Kidney (tissue), 14 donors: Measurements from ENCODE around the gene SAMD4A. TPM values are rescaled to one million over a fixed set of nuclear protein-coding genes. Genes with fewer than 3 reads are reported as not detected.

Source experiments
- DNase-seq, 5 donors: peaks; one replicate each; pipeline ENCODE4 v3.0.0-alpha.2; 2013 to 2020
- FAIRE-seq: peaks from 2 replicates; lab custom pipeline; 2012; peaks lifted over from hg19 to GRCh38; lab: Jason Lieb, UNC
- H3K27ac ChIP-seq, 2 donors: one replicate each; pipeline ENCODE4 v1.7.0; 2013; ENCODE audit warnings: low read depth in 2 of 2, low read length in 2 of 2, inconsistent platforms in 1 of 2
- H3K27me3 ChIP-seq: one replicate; pipeline ENCODE4 v1.7.1; 2013; ENCODE audit warnings: low read length, inconsistent platforms; ENCODE audit not compliant: control insufficient read depth, insufficient read depth
- H3K36me3 ChIP-seq, 3 donors: one replicate each; pipeline versions ENCODE4 v1.7.0 to v1.7.1; 2013; ENCODE audit warnings: low read length in 3 of 3, control low read depth in 1 of 3, inconsistent platforms in 1 of 3; ENCODE audit not compliant: insufficient read depth in 3 of 3, control insufficient read depth in 2 of 3
- H3K4me1 ChIP-seq, 3 donors: one replicate each; pipeline versions ENCODE4 v1.7.0 to v1.7.1; 2013; ENCODE audit warnings: low read length in 3 of 3, inconsistent platforms in 1 of 3, low read depth in 1 of 3; ENCODE audit not compliant: control insufficient read depth in 2 of 3, insufficient read depth in 2 of 3
- H3K4me3 ChIP-seq, 3 donors: one replicate each; pipeline versions ENCODE4 v1.7.0 to v1.8.1; 2013; ENCODE audit warnings: low read length in 3 of 3, control low read depth in 1 of 3, inconsistent platforms in 1 of 3
- H3K9ac ChIP-seq, 3 donors: one replicate each; pipeline versions ENCODE4 v1.7.0 to v1.7.1; 2013; ENCODE audit warnings: low read length in 3 of 3, control low read depth in 1 of 3, inconsistent platforms in 1 of 3
- H3K9me3 ChIP-seq, 3 donors: one replicate each; pipeline versions ENCODE4 v1.7.0 to v1.7.1; 2013; ENCODE audit warnings: low read length in 3 of 3, control low read depth in 1 of 3, inconsistent platforms in 1 of 3; ENCODE audit not compliant: control insufficient read depth in 2 of 3, insufficient read depth in 1 of 3
- intact Hi-C: fragments of 100-400 bp; cut with DNase I; formaldehyde crosslinking; loops from one replicate; pipeline ENCODE4 v1.11.1; 2022
- polyA plus RNA-seq: library from polyadenylated mRNA; stranded (reverse); fragments of 350-450 nt; fragmentation: Illumina TruSeq; extraction: RNeasy Lipid Tissue Mini Kit (QIAGEN cat#74804); gene quantifications from one replicate; pipeline ENCODE4 v1.2.3, GENCODE V29; 2014; ENCODE audit warnings: low read depth, low replicate concordance; ENCODE audit not compliant: insufficient read depth
- total RNA-seq: library from RNA; stranded (reverse); fragmentation: NEBNext Ultra II Directional; extraction: Animal tissue kit (Norgen Biotek cat#: 25700); gene quantifications from one replicate; pipeline ENCODE4 v1.2.1, GENCODE V29; 2021
- TF ChIP-seq, protein P1 (sequence below): IDR thresholded peaks from 3 replicates; pipeline ENCODE4 v1.5.1; 2012; ENCODE audit warnings: mild to moderate bottlenecking, moderate library complexity, borderline replicate concordance; ENCODE audit not compliant: insufficient read depth; ENCODE audit errors: extremely low read depth
- donor health status: control.
- donor health status: control.
- donor health status: control.
- donor health status: control.
- donor health status: control.
- donor health status: DM: yes; HTN: yes; CAD: no.
- donor health status: Normal renal cell carcinoma (clear cell type).

Gene SAMD4A
- total and polyA plus RNA-seq, 2 donors from 2014 or later = 7.4 to 46.5 TPM

DNA sequence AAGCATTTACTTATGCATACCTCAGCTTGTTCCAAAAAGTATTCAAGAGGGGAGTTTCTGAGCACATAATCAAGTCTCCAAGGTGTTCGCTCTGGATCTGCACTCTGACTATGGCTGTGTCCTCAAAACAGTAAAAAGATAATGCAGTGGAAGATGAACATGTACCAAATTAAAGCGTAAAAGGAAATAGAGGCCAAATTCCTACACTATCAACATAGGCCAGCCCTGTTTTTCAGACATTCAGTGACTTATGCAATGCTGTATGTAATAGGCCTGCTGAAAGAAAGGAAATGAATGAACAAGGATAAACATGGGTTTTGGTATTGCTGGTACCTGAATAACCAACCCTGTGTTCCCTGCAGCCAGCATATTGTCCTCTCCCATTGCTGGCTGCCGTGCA is 115.7 kb downstream of the SAMD4A start:
- intact Hi-C loops = no loop called here
- H3K27me3 ChIP-seq = no peaks in the 10 kb centered on the region
- H3K9me3 ChIP-seq = no peaks in the 10 kb centered on the region
- DNase-seq (no peak), FAIRE-seq (no peak)
- no peak overlapping the region for H3K27ac ChIP-seq
- H3K4me3 ChIP-seq = no peak overlapping the region
- TF ChIP-seq, protein P1, sequence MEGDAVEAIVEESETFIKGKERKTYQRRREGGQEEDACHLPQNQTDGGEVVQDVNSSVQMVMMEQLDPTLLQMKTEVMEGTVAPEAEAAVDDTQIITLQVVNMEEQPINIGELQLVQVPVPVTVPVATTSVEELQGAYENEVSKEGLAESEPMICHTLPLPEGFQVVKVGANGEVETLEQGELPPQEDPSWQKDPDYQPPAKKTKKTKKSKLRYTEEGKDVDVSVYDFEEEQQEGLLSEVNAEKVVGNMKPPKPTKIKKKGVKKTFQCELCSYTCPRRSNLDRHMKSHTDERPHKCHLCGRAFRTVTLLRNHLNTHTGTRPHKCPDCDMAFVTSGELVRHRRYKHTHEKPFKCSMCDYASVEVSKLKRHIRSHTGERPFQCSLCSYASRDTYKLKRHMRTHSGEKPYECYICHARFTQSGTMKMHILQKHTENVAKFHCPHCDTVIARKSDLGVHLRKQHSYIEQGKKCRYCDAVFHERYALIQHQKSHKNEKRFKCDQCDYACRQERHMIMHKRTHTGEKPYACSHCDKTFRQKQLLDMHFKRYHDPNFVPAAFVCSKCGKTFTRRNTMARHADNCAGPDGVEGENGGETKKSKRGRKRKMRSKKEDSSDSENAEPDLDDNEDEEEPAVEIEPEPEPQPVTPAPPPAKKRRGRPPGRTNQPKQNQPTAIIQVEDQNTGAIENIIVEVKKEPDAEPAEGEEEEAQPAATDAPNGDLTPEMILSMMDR = no peak
- no peak overlapping the region for H3K9ac ChIP-seq
- peaks cover 0 to 10% (median 6%) of the 10 kb centered on the region in 3 donors for H3K4me1 ChIP-seq
- H3K36me3 ChIP-seq = no peaks in the 10 kb centered on the region

DNA sequence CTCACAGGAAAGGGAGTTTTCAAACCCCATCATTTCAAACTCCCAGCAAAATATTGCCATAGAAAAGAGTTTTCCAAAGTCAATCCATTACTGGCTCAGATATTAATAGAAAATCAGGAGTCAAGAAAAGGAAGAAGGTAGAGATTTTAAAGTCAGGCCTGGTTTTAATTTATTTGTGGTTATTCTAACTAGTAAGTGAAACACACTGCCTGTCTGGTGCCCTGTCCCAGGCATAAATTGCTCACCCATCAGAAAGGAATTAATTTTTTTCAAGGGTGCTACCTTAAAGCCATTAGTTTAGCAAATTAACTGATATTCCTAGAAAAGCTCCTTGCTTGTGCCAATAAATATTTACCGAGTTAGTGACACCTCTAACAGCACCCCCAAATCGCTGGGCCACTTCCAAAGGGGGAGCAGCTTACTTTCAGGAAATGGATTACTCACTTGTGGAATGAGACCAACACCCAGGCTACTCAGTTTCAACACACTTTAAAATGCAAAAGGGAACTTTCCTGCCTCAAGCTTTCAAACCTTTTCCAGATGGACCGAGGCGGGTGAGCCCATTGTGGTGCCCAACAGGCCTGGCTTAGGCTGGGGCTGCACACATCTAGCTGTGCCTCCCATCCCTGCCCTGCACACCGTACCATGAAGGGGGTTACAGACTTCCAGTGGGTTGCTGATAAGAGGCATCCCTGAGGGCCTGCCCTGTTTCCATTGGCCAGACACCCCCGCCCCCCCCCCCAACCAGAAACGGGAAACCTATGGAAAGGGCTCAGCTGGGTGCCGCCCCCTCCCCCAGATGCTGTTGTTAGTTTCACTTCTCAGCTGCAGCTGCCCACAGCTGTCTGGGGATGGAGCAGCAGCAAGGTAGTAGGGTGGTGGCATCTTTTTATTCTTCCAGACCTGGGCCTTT is 117.2 kb downstream of the SAMD4A start:
- peaks cover 0 to 9% (median 8%) of the 10 kb centered on the region in 3 donors for H3K4me1 ChIP-seq
- H3K27me3 ChIP-seq = no peaks in the 10 kb centered on the region
- H3K27ac ChIP-seq = no peak overlapping the region
- H3K4me3 ChIP-seq = no peak overlapping the region
- H3K36me3 ChIP-seq = no peaks in the 10 kb centered on the region
- no peak overlapping the region for H3K9ac ChIP-seq
- DNase-seq (peak in 1 of 5 donors; percentile 76), FAIRE-seq (no peak)
- H3K9me3 ChIP-seq = no peaks in the 10 kb centered on the region
- intact Hi-C loops = no loop called here
- TF ChIP-seq, protein P1 = no peak

DNA sequence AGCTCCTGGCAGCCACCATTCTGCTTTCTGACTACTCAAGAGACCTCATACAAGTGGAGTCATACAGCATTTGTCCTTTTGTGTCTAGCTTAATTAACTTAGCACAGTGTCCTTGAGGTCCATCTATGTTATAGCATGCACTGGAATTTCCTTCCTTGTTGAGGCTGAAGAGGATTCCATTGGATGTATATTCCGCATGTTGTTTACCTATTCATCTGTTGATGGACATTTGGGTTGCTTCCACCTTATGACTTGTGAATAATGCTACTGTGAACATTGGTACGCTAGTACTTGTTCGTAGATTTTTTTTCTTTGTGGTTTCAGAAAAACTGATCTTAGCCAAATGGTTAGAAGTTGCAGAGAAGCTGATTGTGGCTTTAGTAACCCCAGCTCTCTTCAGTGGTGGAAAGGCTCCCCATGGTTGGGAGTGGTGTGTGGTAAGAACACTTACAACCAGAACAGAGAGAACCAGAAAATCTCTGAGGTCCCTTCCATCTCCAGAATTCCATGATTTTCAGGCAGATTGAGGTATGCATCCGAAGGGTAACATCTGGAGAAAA is 118.4 kb downstream of the SAMD4A start:
- H3K9me3 ChIP-seq = no peaks in the 10 kb centered on the region
- no peaks in the 10 kb centered on the region for H3K27me3 ChIP-seq
- H3K4me3 ChIP-seq = no peak overlapping the region
- peaks cover 0 to 9% (median 8%) of the 10 kb centered on the region in 3 donors for H3K4me1 ChIP-seq
- H3K27ac ChIP-seq = peak overlapping the region; percentile 57 to 68
- TF ChIP-seq, protein P1 = no peak
- no peaks in the 10 kb centered on the region for H3K36me3 ChIP-seq
- no peak for FAIRE-seq
- intact Hi-C loops = no loop called here
- no peak for DNase-seq
- H3K9ac ChIP-seq = peak overlapping the region in 1 of 3 donors; percentile 2
